HepG2 (cell line): Measurements from ENCODE around the gene JPH2. TPM values are rescaled to one million over a fixed set of nuclear protein-coding genes. Genes with fewer than 3 reads are reported as not detected.
A peak's percentile ranks its signal among the peaks of the same experiment; 100 is the strongest.

ENCODE experiments used
- FOXO1 ChIP-seq: sonication (generic); formaldehyde crosslinking; IDR thresholded peaks from 2 replicates; pipeline ENCODE4 v1.4.0; 2020; ENCODE audit warnings: missing genetic modification reagents
- HNRNPL ChIP-seq: fragments of 200-400 bp; formaldehyde crosslinking; IDR thresholded peaks from 2 replicates; pipeline ENCODE4 v1.6.1; 2017; ENCODE audit warnings: mild to moderate bottlenecking, low read depth, low read length
- IKZF1 ChIP-seq: fragments of 450-650 bp; IDR thresholded peaks from 2 replicates; pipeline ENCODE4 v1.7.1; 2016
- JUND ChIP-seq: sonication (generic); formaldehyde crosslinking; IDR thresholded peaks from 2 replicates; pipeline ENCODE4 v1.8.0; 2022; ENCODE audit warnings: mild to moderate bottlenecking, missing genetic modification reagents
- LRRFIP1 ChIP-seq: sonication (generic); formaldehyde crosslinking; conservative IDR thresholded peaks from 2 replicates; pipeline ENCODE4 v1.4.0; 2020; ENCODE audit warnings: missing genetic modification reagents
- NFE2L1 ChIP-seq: sonication (generic); formaldehyde crosslinking; IDR thresholded peaks from 2 replicates; pipeline ENCODE4 v1.4.0; 2020; ENCODE audit warnings: missing genetic modification reagents, mild to moderate bottlenecking, borderline replicate concordance
- NR2F2 ChIP-seq: IDR thresholded peaks from 2 replicates; pipeline ENCODE4 v1.6.1; 2012; ENCODE audit warnings: low read depth, inconsistent platforms, borderline replicate concordance
- PHF20 ChIP-seq: sonication (generic); formaldehyde crosslinking; IDR thresholded peaks from 2 replicates; pipeline ENCODE4 v1.5.0; 2020; ENCODE audit warnings: mild to moderate bottlenecking, missing genetic modification reagents
- SMAD3 ChIP-seq: sonication (generic); formaldehyde crosslinking; IDR thresholded peaks from 2 replicates; pipeline ENCODE4 v1.4.0; 2020; ENCODE audit warnings: missing genetic modification reagents
- SMAD9 ChIP-seq: sonication (generic); formaldehyde crosslinking; IDR thresholded peaks from 2 replicates; pipeline ENCODE4 v1.5.1; 2020; ENCODE audit warnings: mild to moderate bottlenecking, missing genetic modification reagents
- TFE3 ChIP-seq: IDR thresholded peaks from 2 replicates; pipeline ENCODE4 v1.6.1; 2016
- XBP1 ChIP-seq: sonication (generic); formaldehyde crosslinking; IDR thresholded peaks from 2 replicates; pipeline ENCODE4 v1.5.0; 2020; ENCODE audit warnings: missing genetic modification reagents
- YEATS4 ChIP-seq: sonication (generic); formaldehyde crosslinking; IDR thresholded peaks from 2 replicates; pipeline ENCODE4 v1.4.0; 2020; ENCODE audit warnings: missing genetic modification reagents, borderline replicate concordance
- ZFX ChIP-seq: sonication (generic); formaldehyde crosslinking; IDR thresholded peaks from 2 replicates; pipeline ENCODE4 v1.4.0; 2020; ENCODE audit warnings: mild to moderate bottlenecking, low read depth, missing genetic modification reagents, moderate library complexity
- ZNF143 ChIP-seq: sonication (generic); formaldehyde crosslinking; IDR thresholded peaks from 2 replicates; pipeline ENCODE4 v1.4.0; 2020; ENCODE audit warnings: missing genetic modification reagents
- ZNF207 ChIP-seq: fragments of 450-650 bp; IDR thresholded peaks from 2 replicates; pipeline ENCODE4 v1.6.1; 2016; ENCODE audit warnings: antibody characterized with exemption, borderline replicate concordance
- ZNF639 ChIP-seq: conservative IDR thresholded peaks from 2 replicates; pipeline ENCODE4 v1.6.1; 2018; ENCODE audit warnings: missing genetic modification reagents
- ZNF674 ChIP-seq: sonication (generic); formaldehyde crosslinking; IDR thresholded peaks from 2 replicates; pipeline ENCODE4 v1.5.0; 2020; ENCODE audit warnings: low read depth, mild to moderate bottlenecking, missing genetic modification reagents
- ZNF782 ChIP-seq: sonication (generic); formaldehyde crosslinking; IDR thresholded peaks from 2 replicates; pipeline ENCODE4 v1.4.0; 2020; ENCODE audit warnings: missing genetic modification reagents, mild to moderate bottlenecking, borderline replicate concordance
- ZNF83 ChIP-seq: sonication (generic); formaldehyde crosslinking; IDR thresholded peaks from 2 replicates; pipeline ENCODE4 v1.4.0; 2020; ENCODE audit warnings: missing genetic modification reagents, mild to moderate bottlenecking, borderline replicate concordance
- polyA plus RNA-seq, 8 experiments: library from polyadenylated mRNA; depleted of rRNA in 3 of 8; stranded (reverse) in 7 of 8; unstranded in 1 of 8; fragments of >200 nt; fragmentation: Illumina TruSeq in 4 of 8; extraction: Trizol in 4 of 8; gene quantifications; 2 replicates each; pipeline versions ENCODE4 v1.2.1 to v1.2.3, GENCODE V29; 2011 to 2016; ENCODE audit warnings: low read depth in 4 of 8, missing spikeins in 1 of 8, mixed read lengths in 1 of 8; ENCODE audit not compliant: insufficient read depth in 1 of 8
- total RNA-seq, 5 experiments: library from RNA; depleted of rRNA; stranded (reverse); fragments of >200 nt; fragmentation: Illumina TruSeq; extraction: Trizol; gene quantifications; 2 replicates each; pipeline ENCODE4 v1.2.3, GENCODE V29; 2016; ENCODE audit warnings: low read depth in 1 of 5
- TF ChIP-seq, protein P1 (sequence below): IDR thresholded peaks from 2 replicates; pipeline ENCODE4 v1.6.1; 2016; ENCODE audit warnings: low read depth, borderline replicate concordance
- TF ChIP-seq, protein P2 (sequence below): sonication (generic); formaldehyde crosslinking; IDR thresholded peaks from 2 replicates; pipeline ENCODE4 v1.4.0; 2020; ENCODE audit warnings: missing genetic modification reagents, borderline replicate concordance

Gene JPH2
- total and polyA plus RNA-seq, 2 of the 13 experiments (the other 11 are each of a cell fraction or from before 2014, with no cell fraction given): 0.42 TPM; not detected in 1

GRCh38 chr20:44215125-44215524 is 28.1 kb upstream of the JPH2 start (continued):
- TF ChIP-seq NR2F2: no peak
- TF ChIP-seq, protein P1, sequence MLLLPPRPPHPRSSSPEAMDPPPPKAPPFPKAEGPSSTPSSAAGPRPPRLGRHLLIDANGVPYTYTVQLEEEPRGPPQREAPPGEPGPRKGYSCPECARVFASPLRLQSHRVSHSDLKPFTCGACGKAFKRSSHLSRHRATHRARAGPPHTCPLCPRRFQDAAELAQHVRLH (CRISPR knock-in tag): peak; percentile 33; the same call in 1 of the 2 replicates
- TF ChIP-seq SMAD3: peak; percentile 78; the same call in 1 of the 2 replicates
- TF ChIP-seq ZNF674 (CRISPR knock-in tag): no peak
- no peak for TF ChIP-seq LRRFIP1 (CRISPR knock-in tag)
- TF ChIP-seq HNRNPL: no peak
- no peak for TF ChIP-seq NFE2L1 (CRISPR knock-in tag)
- TF ChIP-seq PHF20 (CRISPR knock-in tag): no peak
- no peak for TF ChIP-seq IKZF1
- no peak for TF ChIP-seq ZNF143 (CRISPR knock-in tag)
- no peak for TF ChIP-seq JUND (CRISPR knock-in tag)
- TF ChIP-seq SMAD9 (CRISPR knock-in tag): no peak
- TF ChIP-seq YEATS4 (CRISPR knock-in tag): no peak
- TF ChIP-seq XBP1 (CRISPR knock-in tag): no peak
- TF ChIP-seq, protein P2, sequence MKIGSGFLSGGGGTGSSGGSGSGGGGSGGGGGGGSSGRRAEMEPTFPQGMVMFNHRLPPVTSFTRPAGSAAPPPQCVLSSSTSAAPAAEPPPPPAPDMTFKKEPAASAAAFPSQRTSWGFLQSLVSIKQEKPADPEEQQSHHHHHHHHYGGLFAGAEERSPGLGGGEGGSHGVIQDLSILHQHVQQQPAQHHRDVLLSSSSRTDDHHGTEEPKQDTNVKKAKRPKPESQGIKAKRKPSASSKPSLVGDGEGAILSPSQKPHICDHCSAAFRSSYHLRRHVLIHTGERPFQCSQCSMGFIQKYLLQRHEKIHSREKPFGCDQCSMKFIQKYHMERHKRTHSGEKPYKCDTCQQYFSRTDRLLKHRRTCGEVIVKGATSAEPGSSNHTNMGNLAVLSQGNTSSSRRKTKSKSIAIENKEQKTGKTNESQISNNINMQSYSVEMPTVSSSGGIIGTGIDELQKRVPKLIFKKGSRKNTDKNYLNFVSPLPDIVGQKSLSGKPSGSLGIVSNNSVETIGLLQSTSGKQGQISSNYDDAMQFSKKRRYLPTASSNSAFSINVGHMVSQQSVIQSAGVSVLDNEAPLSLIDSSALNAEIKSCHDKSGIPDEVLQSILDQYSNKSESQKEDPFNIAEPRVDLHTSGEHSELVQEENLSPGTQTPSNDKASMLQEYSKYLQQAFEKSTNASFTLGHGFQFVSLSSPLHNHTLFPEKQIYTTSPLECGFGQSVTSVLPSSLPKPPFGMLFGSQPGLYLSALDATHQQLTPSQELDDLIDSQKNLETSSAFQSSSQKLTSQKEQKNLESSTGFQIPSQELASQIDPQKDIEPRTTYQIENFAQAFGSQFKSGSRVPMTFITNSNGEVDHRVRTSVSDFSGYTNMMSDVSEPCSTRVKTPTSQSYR (CRISPR knock-in tag): no peak
- TF ChIP-seq ZNF83: no peak
- no peak for TF ChIP-seq ZNF782 (CRISPR knock-in tag)
- no peak for TF ChIP-seq ZFX (CRISPR knock-in tag)
- no peak for TF ChIP-seq ZNF207
- peak; percentile 17; the same call in 1 of the 2 replicates for TF ChIP-seq TFE3 (CRISPR knock-in tag)
- TF ChIP-seq FOXO1 (CRISPR knock-in tag): 0 out of 2 replicates have a peak, but pooled peaks have one; percentile 39
- TF ChIP-seq ZNF639 (CRISPR knock-in tag): 0 out of 2 replicates have a peak, but pooled peaks have one; percentile 35
